GM19099 (cell line): Measurements from ENCODE around the gene NTN1.

Experiments
- POLR2A ChIP-seq: IDR thresholded peaks from 3 replicates; pipeline ENCODE4 v1.6.1; 2011; ENCODE audit warnings: low read depth; ENCODE audit not compliant: insufficient read length; ENCODE audit errors: extremely low read depth

Gene NTN1

DNA sequence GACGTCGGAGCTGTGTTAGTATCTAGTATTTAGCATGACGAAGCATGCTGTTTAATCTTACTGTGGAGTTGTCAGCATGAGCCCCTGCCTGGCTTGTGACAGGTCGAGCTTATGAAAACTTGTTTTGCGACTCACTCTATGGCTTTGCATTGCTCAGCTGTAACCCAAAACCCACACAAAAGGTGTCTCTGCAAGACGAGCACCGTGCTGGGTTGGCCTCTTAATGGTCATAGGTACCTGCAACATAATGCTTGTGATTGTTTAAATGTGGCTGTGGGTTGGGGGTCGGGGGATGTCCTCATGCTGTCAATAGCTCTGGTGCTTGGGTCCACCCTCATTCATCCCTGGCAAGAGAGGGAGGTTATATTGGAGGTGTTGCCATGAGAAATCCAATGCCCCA, 5.4 kb downstream of the NTN1 start:
- TF ChIP-seq POLR2A: no peak

DNA sequence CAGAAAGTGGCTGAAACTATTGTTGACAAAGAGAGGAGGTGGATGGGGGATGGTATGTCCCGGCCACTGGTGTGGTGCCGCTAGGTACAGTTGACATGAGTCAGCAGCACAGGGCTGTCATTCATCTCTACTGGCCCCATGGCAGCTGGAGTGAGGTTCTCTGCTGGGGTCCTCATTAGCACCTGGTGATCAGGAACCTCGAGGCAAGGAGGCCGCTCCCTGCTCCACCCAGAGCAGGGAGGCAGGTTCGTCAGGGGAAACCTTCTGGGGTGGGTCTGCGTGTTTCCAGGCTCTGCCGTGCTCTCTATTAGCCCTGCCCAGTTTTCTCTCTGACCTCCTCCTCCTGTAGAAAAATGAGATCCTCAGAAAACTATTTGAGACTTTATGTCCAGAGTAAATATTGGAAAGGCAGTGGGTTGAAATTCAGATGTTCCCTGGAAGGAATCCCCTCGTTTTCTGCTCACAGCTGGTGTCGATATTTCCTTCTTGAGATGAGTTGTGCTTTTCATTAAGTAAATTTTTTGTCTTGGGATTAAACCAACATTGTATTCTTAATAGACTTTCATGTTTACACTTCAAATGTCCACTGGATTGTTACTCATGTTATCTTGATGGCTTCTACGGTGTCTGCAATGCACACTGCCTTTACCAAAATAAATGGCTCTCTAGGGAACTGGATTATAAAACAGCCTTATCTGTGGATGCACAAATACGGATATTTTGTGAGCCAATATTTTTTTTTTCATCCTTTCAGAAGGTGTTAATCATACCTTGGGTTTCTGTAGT, 7.1 kb downstream of the NTN1 start:
- TF ChIP-seq POLR2A: no peak

DNA sequence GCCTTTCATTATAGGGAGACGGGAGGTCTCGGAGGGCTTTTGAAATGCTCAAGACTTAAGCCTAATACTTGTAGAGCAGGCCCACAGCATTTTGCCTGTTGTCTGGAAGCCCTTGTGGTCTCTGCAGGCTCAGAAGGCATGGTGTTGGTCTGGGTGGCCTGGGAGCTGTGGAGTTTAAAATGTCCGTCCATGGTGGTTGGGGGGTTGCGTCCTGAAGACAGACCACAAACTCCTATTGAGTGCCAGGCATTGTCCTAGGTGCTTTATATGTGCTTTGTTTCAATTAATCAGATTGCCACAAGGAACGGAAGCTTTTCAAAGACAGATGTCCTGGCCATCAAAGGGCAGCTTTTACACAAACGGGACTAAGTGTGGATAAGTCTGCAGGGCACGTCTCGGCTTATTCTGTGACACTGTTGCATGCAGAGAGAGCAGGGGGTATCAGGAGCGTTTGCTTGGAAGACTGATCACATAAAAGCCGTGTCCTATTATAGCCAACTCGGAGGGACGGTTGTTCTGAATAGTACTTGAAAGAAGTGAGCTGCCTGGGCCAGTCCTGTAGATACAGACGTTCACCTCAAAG, 7.8 kb downstream of the NTN1 start:
- no peak for TF ChIP-seq POLR2A

DNA sequence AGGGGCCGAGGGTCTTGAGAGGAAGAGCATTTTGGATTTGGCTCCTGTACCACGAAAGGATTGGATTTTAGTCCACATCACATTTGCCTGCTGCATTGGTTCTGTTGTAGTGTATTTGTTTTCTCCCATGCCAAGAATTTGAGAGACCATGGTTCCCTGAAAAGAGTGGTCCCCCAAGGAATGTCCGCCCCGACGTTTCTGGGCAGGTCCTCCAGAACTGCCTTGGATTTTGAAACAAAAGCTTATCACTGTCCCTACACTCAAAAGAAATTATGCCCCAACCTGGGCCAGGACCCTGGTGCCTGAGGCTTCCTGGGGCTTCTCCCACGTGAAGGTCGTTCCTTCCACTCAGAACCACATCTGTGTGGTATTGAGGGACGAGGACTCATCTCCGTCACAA, 10.8 kb downstream of the NTN1 start:
- no peak for TF ChIP-seq POLR2A

DNA sequence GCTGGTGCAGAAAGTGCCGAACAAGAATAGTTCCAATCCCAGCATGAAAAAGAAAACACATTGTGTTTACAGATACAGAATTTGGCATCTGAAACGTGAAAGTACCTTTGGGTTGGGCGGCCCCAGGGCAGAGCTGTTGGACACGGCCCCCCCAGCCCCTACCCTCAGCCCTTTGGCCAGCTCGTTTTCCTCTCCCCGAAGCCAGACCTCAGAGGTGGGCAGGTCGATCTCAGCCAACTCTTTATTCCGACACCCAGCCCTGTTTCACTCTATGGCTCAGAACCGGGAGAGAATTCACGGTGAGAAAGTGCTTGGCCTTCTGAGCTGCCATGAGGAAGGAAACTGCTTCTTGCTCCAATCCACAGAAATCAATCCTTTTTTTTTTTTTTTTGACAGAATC, 11.3 kb downstream of the NTN1 start:
- TF ChIP-seq POLR2A: no peak

DNA sequence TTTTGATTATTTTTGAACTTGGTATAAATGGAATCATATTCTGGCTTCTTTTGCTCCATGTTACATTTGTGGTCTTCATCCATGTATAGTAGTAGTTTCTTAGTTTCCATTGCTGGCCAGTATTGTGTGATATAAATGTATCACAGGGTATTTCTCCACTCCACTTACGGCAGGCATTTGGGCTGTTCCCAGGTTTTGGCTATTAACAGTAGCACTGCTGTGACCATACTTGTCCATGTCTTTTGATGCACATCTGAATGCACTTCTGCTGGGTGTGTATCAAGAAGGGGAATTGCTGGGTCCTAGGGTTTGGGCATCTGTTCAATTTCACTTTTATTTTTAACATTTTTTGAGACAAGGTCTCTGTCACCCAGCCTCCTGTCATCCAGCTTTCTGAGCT, 13.9 kb downstream of the NTN1 start:
- TF ChIP-seq POLR2A: no peak

DNA sequence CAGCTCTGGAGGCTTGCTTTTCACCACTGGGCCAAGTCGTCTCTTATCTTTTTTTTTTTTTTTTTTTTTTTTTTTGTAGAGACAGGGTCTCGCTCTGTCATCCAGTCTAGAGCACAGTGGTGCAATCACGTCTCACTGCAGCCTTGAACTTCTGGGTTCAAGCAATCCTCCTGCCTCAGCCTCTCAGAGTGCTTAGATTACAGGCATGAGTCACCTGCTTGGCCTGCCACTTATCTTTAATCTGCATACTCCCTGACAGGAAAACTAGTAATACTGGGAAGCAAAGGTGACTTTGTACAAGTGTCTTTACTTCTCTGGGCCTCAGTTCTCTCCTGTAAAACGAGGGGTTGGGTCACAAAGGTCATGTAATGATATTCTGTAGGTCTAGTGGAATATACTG, 15.0 kb downstream of the NTN1 start:
- TF ChIP-seq POLR2A: no peak

DNA sequence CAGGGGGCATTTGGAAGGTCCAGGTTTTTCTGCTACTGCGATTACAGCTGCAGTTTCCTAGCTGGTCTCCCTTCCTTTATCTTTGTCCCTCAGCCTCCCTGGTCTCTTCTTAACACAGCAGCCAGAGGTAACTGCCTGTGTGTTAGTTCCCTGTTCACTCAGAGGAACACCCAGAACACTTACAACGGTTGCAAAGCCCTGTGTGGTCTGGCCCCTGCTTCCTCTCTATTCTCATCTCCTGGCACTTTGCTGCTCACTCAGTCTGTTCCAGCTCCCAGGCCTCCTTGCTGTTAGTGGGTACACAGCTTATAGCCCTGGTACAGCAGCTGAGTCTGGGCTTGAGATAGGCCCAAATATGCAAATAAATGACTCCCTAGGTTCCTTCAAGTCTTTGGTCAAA, 16.4 kb downstream of the NTN1 start:
- TF ChIP-seq POLR2A: no peak

DNA sequence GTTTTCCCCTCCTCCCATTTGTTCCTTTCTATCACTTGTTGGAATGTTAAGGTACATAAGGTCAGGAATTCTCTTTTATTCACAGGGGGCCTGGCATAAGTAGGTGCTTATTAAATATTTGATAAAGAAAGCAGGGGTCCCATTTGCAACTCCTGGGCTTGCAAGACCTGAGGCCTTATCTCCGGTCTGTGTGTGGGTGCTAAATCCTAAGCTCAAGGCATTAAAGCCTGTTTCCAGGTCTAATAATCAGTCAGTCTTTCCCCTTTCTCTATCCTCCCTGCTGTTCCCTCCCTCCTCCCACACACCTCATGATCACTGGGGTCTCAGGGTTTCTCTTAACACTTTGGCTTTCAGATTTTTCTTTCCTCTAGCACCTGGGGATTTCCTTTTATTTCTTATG, 17.1 kb downstream of the NTN1 start:
- TF ChIP-seq POLR2A: no peak

DNA sequence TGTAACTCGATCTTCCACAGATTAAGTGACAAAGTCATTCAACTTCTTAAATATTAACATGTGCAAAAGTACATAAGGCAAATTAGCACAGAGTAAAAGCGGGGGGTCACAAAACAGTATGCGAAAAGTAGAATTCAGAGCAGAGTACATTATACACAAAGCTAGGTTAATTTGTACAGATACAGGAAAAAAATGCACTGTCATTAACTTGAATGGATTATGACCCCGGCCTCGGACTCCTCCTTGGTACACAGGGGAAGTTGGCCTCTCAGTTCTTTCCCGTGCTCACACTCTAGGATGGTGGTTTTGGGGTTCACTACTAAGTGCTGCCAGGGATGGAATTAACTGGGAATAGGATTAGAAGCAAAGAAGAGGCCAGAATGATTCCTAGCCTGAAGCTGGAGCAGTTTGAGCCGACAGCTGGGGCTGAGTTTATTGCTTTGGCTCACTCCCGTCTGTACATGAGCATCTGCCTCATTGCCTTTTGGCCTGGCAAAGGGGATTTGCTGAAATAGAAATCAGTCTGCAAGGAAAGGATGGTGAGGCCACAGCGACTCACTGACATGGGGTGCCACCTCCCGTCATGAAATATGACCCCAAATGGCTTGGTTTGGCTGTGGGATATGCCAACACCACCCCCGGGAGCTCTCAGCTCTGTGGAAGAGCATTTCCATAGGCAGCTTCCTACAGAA, 23.6 kb downstream of the NTN1 start:
- no peak for TF ChIP-seq POLR2A

DNA sequence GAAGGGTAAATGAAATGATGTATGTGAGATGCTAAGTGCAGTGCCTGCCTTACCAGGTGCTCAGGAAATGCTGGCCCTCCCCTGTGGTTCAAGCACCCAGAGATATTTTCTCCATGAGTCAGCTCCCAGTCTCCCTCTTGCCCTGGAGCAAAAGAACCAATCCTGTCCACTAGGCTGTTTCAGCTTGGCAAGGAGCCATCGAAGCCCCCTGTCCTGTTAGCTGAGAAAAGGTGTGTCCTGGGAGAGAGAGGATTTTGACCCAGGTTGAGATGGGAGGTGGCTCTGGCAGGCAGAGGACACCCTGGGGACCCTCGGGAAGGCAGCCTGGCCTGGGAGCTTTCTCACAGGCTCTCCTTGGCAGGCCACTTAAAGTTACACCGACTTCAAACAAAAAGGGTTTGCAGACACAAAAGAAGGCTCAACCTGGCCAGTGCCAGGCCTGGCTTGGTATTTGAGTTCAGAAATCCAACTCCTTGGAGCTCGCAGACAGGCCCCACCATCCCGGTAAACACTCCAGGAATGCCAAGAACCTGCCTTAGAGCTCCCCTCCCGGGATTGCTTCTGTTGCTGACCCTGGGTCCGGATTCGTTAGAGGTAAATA, 29.6 kb downstream of the NTN1 start:
- TF ChIP-seq POLR2A: no peak

DNA sequence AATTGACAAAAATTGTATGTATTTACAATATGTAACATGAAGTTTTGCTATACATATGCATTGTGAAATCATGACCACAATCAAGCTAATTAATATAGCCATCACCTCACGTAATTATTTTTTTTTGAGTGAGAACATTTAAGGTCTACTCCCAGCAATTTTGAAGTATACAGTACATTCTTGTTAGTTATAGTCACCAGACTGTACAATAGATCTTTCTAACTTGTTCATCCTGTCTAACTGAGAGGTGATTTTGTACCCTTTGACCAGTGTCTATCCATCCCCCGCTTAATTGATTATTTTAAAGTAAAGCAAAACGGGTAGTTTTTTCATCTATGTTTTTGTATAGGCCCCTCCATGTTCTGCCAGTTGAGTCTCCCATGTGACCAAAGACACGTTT, 30.3 kb downstream of the NTN1 start:
- no peak for TF ChIP-seq POLR2A

DNA sequence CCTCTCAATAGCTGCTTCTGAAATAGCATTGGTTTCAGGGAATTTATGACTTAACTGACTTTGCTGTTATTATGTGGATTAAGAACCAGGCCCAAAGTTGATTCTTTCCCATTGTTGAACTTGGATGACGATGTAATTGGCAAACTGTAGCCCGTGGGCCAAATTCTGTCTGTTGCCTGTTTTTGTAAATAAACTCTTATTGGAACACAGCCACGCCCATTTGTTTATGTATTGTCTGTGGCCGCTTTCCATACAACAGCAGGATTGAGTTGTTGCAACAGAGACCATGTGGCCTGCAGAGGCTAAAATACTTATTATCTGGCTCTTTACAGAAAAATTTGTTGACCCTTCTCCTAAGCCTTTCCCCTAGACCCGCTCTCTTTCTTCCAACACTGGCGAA, 31.6 kb downstream of the NTN1 start:
- TF ChIP-seq POLR2A: no peak

DNA sequence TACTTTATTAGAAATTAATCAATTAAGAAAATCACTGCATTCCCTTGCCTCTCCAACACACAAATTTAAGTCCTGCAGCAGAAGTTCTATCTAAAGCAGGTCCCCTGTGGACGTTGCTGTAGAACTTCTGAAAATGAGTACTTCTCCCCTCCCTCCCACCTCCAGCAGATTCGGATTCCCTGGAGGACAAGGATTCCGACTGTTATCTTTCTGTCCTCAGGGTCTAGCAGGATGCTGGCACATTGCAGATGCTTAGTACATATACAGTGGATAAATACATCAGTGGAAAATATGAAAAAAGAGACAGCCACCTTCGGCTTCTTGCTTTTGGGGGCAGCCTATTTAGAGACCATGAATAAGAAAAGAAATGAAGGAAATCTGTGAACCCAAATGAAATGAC, 32.1 kb downstream of the NTN1 start:
- TF ChIP-seq POLR2A: no peak

DNA sequence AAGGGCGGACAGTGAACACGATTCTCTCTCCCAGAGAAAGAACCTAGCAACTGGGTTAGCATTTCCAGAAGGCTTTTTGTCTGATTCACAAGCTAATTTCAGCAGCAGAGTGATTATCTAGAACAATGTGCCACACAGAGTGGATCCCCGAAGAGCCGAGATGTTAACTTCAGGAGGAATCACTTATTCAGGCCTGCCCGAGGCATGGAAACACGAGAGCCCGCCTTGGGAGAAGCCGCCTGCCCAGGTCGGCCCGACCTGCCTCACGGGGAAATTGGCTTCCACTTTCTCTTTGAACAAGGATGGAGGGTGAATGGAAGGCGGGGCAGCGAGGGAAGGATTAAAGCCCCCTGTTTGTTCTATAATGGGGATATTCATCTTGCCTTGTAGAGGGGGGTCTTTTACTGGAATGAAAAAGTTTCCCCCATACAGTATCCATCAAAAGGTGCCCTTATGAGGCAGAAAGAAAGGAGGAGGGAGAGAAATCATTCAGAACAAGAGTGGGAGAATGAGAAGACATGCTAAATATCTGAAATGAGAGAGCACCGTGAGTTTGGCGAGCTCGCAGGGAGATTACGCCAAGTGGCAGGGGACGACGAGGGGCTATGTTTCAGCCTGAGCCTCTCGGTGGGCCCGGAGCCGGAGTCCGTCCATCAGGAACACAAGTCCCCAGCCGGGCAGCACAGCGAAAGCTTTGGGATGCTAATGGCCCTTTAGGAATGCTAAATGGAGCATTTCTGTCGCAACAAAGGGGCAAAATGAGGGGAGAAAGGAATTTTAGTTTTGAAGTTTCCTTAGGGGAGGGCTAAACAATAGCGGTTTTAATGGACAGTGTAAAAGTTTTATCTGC, 33.0 kb downstream of the NTN1 start:
- TF ChIP-seq POLR2A: no peak
